Esophagus squamous epithelium (tissue), 4 donors: ENCODE data around the gene MBTPS2.

Experiments
- CTCF ChIP-seq, 6 experiments: fragments of 450-650 bp in 4 of 6; fragments of 200-600 bp in 2 of 6; sonication (generic) in 2 of 6; IDR thresholded peaks; one replicate each; pipeline ENCODE4 v1.5.1; 2016 to 2019; ENCODE audit warnings: antibody characterized with exemption in 6 of 6, mild to moderate bottlenecking in 4 of 6, moderate library complexity in 4 of 6
- POLR2A ChIP-seq, 4 donors: fragments of 450-650 bp; IDR thresholded peaks; one replicate each; pipeline ENCODE4 v1.6.1; 2017; ENCODE audit warnings: antibody characterized with exemption in 4 of 4, mild to moderate bottlenecking in 4 of 4, moderate library complexity in 3 of 4

- TF ChIP-seq CTCF (IDR thresholded peaks at IDR 0.05) (no peak), POLR2A (IDR thresholded peaks at IDR 0.05) (no peak)
These were observed 482 bp upstream of the MBTPS2 start for GRCh38 chrX:21838937-21839333.
